Measurements from ENCODE around the gene DUX4. TPM values are rescaled to one million over a fixed set of nuclear protein-coding genes. Genes with fewer than 3 reads are reported as not detected.

Gene DUX4
- total RNA-seq, 1 experiment from 2014 or later: not detected

Other genes starting within 250 kb of the DUX4 start
- gene FRG1, start 232.9 kb upstream of the DUX4 start, total RNA-seq (2022): 61.5 and 62.9 TPM in 2 replicates
- not detected in 2 replicates for gene FRG2, start 146.5 kb upstream of the DUX4 start, total RNA-seq (2022)
- gene DBET, start 109.3 kb upstream of the DUX4 start, total RNA-seq (2022): not detected in 2 replicates